Transverse colon (tissue), 4 donors: ENCODE measurements around the gene POU2F1.

Source experiments
- CTCF ChIP-seq, 5 experiments: fragments of 200-600 bp in 3 of 5; fragments of 450-650 bp in 2 of 5; sonication (generic) in 3 of 5; IDR thresholded peaks; 1 replicate in 2 of 5; 2 replicates in 3 of 5; pipeline ENCODE4 v1.5.1; 2016 to 2017; ENCODE audit warnings: antibody characterized with exemption in 5 of 5, inconsistent platforms in 3 of 5, mild to moderate bottlenecking in 2 of 5, moderate library complexity in 1 of 5
- EP300 ChIP-seq: sonication (generic); formaldehyde crosslinking; IDR thresholded peaks from one replicate; pipeline ENCODE4 v1.6.1; 2017; ENCODE audit warnings: antibody characterized with exemption, low read depth
- POLR2A ChIP-seq: fragments of 450-650 bp; IDR thresholded peaks from one replicate; pipeline ENCODE4 v1.6.1; 2016; ENCODE audit warnings: antibody characterized with exemption, mild to moderate bottlenecking, moderate library complexity
- POLR2AphosphoS5 ChIP-seq, 3 donors: sonication (generic); formaldehyde crosslinking; IDR thresholded peaks; one replicate each; pipeline ENCODE4 v1.6.1; 2016; ENCODE audit warnings: antibody characterized with exemption in 3 of 3

- TF ChIP-seq POLR2A (no peak), CTCF (IDR thresholded peaks at IDR 0.05) (no peak), EP300 (no peak), POLR2AphosphoS5 (IDR thresholded peaks at IDR 0.05) (no peak)
These were observed 203.3 kb downstream of the POU2F1 start for GRCh38 chr1:167423684-167424619.
